Activated CD4-positive, alpha-beta T cell treated with anti-CD3 and anti-CD28 coated beads, Interleukin-2, amount 10 ng/mL, durations not matched to agents 7 days and 5 days (primary cell): ENCODE measurements around the gene PREX1. TPM values are rescaled to one million over a fixed set of nuclear protein-coding genes. Genes with fewer than 3 reads are reported as not detected.

Source experiments
- CTCF ChIA-PET: fragments of 350-600 bp; sonication (Branson Sonifier 250); formaldehyde crosslinking; loops from one replicate; lab custom pipeline; 2021; ENCODE audit warnings: antibody characterized with exemption; lab: Charles Lee
- POLR2A ChIA-PET: fragments of 350-600 bp; sonication (Branson Sonifier 250); formaldehyde crosslinking; loops from one replicate; lab custom pipeline; 2021; ENCODE audit warnings: antibody characterized with exemption; lab: Charles Lee
- DNase-seq: peaks from one replicate; pipeline ENCODE4 v3.0.0-alpha.2; 2020
- H3K27ac Mint-ChIP-seq: one replicate; pipeline ENCODE4 v1.8.0; 2021; ENCODE audit warnings: mild to moderate bottlenecking, moderate library complexity, mixed read lengths
- H3K27me3 Mint-ChIP-seq: one replicate; pipeline ENCODE4 v1.8.0; 2021; ENCODE audit warnings: mixed read lengths
- H3K36me3 Mint-ChIP-seq: one replicate; pipeline ENCODE4 v1.8.0; 2021; ENCODE audit warnings: low read depth, mixed read lengths
- H3K4me1 Mint-ChIP-seq: one replicate; pipeline ENCODE4 v1.8.0; 2021; ENCODE audit warnings: mixed read lengths
- H3K4me3 Mint-ChIP-seq: one replicate; pipeline ENCODE4 v1.8.0; 2021; ENCODE audit warnings: mild to moderate bottlenecking, moderate library complexity, mixed read lengths
- H3K9me3 Mint-ChIP-seq: one replicate; pipeline ENCODE4 v1.8.0; 2021; ENCODE audit warnings: mixed read lengths
- total RNA-seq, 2 experiments: library from RNA; stranded (reverse); gene quantifications; one replicate each; pipeline ENCODE4 v1.2.3, GENCODE V29; 2021

The PREX1 gene
- total RNA-seq, 2 experiments from 2014 or later: 81.0 to 86.1 TPM

- DNase-seq: no peak
- Mint-ChIP-seq H3K9me3 (no peaks in the 10 kb centered on the region), H3K27me3 (no peaks in the 10 kb centered on the region), H3K36me3 (peaks cover 86% of the 10 kb centered on the region), H3K4me3 (peak overlapping the region; percentile 48), H3K27ac (peak overlapping the region; percentile 83), H3K4me1 (peaks cover 99% of the 10 kb centered on the region)
- ChIA-PET CTCF (interaction anchor here (1.0 kb wide), 1 partner anchor 93 kb away, joined by 3 read pairs; no protein-coding TSS in a partner anchor), POLR2A (interaction anchor here (0.6 kb wide), 1 partner anchor 90 kb away, joined by 3 read pairs; no protein-coding TSS in a partner anchor)
These were observed 7.2 kb downstream of the PREX1 start for GRCh38 chr20:48820649-48820973.

DNA sequence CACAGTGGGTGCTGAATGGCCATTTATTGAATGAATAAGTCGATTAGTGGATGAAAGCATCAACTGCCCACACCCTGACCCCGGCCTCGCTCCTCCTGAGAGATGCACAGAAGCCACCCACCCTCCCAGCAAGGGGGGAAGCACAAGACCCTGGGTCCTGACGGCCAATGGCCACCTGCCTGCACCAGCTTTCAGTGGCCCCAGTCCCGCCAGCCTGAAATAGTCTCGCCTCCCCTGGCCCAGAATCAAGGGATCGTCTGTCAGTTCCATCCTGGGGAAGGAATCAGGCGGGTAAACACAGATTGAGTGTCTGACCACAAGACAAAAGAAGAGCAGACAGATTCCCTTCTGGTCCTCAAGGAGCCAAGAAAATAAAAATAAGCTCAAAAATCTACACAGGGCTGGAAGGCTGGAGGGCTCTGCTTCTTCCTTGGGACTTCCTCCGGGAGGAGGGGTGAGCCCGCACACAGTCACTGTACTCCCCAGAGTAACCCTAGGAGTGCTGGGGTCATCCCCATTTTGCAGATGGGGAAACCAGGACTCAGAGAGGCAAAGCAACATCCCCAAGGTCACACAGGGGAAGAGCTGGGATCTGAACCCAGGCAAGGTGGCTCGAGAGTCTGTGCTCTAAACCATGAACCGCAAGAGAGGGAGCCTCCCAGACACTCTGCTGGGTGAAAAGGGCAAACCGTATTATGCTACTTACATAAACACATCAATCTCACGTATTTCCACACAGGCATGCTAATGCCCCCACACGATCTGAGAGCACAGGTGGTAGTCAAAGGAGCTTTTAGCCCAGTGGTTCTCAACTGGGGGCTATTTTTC, 7.8 kb downstream of the PREX1 start:
- ChIA-PET CTCF (interaction anchor here (1.0 kb wide), 1 partner anchor 92 kb away, joined by 3 read pairs; no protein-coding TSS in a partner anchor), POLR2A (interaction anchor here (0.6 kb wide), 1 partner anchor 89 kb away, joined by 3 read pairs; no protein-coding TSS in a partner anchor)
- Mint-ChIP-seq H3K27ac (peak overlapping the region; percentile 87), H3K4me1 (peaks cover 98% of the 10 kb centered on the region), H3K4me3 (peak overlapping the region; percentile 48), H3K36me3 (peaks cover 81% of the 10 kb centered on the region), H3K9me3 (no peaks in the 10 kb centered on the region), H3K27me3 (no peaks in the 10 kb centered on the region)
- no peak for DNase-seq

GRCh38 chr20:48819089-48819488, 8.7 kb downstream of the PREX1 start:
- Mint-ChIP-seq H3K36me3 (peaks cover 74% of the 10 kb centered on the region), H3K4me1 (peaks cover 92% of the 10 kb centered on the region), H3K4me3 (peak overlapping the region; percentile 48), H3K27ac (peak overlapping the region; percentile 87), H3K9me3 (no peaks in the 10 kb centered on the region), H3K27me3 (no peaks in the 10 kb centered on the region)
- CTCF ChIA-PET: interaction anchor here (0.6 kb wide), 1 partner anchor 231 kb away, joined by 3 read pairs; no protein-coding TSS in a partner anchor
- DNase-seq: no peak
- POLR2A ChIA-PET: no interaction called here

DNA sequence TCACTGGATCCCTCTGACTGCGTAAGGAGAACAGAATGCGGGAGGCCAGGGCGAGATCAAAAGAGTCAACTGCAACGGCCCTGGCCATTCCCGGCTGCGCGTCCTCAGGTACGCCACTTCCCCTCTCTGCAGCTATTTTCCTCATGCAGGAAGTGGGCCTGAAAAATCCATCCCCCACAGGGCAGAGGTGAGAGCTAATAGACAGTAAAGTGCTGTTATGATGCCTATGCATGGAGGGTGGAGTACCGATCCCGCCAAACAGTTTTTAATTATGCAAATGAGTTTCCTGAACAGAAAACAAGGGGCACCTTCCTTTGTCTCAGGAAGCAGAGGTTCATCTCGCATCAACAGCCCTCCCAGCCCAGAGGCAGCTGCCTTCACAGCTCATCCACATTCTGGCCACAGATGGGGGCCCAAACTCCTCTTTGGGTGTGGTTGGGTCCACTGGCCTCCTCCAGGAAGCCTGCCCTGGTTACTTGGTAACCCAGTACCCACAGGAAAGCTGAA, 9.3 kb downstream of the PREX1 start:
- Mint-ChIP-seq H3K9me3 (no peaks in the 10 kb centered on the region), H3K4me3 (peak overlapping the region; percentile 48), H3K27ac (peak overlapping the region; percentile 87), H3K4me1 (peaks cover 87% of the 10 kb centered on the region), H3K36me3 (peaks cover 71% of the 10 kb centered on the region), H3K27me3 (no peaks in the 10 kb centered on the region)
- POLR2A ChIA-PET: interaction anchor here (0.7 kb wide), 1 partner anchor 58 kb away, joined by 3 read pairs; no protein-coding TSS in a partner anchor
- CTCF ChIA-PET: interaction anchor here (0.6 to 1.4 kb wide), 2 partner anchors 10 to 231 kb away, joined by 3 read pairs; no protein-coding TSS in a partner anchor
- DNase-seq: peak; percentile 52

GRCh38 chr20:48818031-48818370, 9.8 kb downstream of the PREX1 start:
- CTCF ChIA-PET: interaction anchor here (1.4 kb wide), 1 partner anchor 10 kb away, joined by 3 read pairs; no protein-coding TSS in a partner anchor
- Mint-ChIP-seq H3K9me3 (no peaks in the 10 kb centered on the region), H3K36me3 (peaks cover 66% of the 10 kb centered on the region), H3K27me3 (no peaks in the 10 kb centered on the region), H3K4me1 (peaks cover 82% of the 10 kb centered on the region), H3K4me3 (peak overlapping the region; percentile 48), H3K27ac (peak overlapping the region; percentile 87)
- no peak for DNase-seq
- POLR2A ChIA-PET: no interaction called here

DNA sequence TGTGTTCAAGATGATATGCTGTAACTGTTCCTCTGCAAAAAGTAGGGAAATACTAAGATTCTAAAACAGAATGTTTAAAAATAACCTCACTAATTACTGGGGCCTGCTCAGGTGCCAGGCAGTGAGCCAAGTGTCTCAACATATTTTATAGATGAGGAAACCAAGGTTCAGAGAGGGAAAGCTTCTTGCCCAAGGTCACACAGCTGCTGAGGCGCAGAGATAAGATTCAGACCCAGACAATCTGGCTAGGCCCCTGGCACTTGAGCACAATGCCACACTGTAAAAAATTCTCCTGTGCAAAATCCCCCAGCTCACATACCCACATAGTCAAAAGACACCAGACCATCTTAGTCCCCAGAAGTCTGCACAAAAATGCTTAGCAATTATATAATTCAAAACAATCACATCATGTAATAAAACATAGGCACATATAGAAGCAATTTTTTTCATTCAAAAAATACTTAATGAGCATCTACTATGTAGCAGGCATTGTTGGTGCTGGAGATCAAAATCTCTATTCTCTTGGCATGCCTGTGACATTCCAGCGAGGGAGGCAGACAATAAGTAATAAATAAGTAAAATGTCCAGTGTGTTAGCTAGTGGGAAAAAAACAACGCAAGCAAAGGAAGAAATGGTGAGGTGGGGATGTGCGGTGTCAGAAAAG, 10.3 kb downstream of the PREX1 start:
- CTCF ChIA-PET: interaction anchor here (1.4 kb wide), 1 partner anchor 9 kb away, joined by 3 read pairs; no protein-coding TSS in a partner anchor
- H3K4me3 Mint-ChIP-seq: peak overlapping the region; percentile 48
- peaks cover 62% of the 10 kb centered on the region for H3K36me3 Mint-ChIP-seq

GRCh38 chr20:48816282-48817205, 11.3 kb downstream of the PREX1 start:
- DNase-seq: no peak
- Mint-ChIP-seq H3K36me3 (peaks cover 60% of the 10 kb centered on the region), H3K9me3 (no peaks in the 10 kb centered on the region), H3K27ac (peak overlapping the region; percentile 87), H3K4me3 (no peak overlapping the region), H3K27me3 (no peaks in the 10 kb centered on the region), H3K4me1 (peaks cover 69% of the 10 kb centered on the region)
- CTCF ChIA-PET: no interaction called here
- POLR2A ChIA-PET: no interaction called here

More for the DNA sequence above, 10.3 kb downstream of the PREX1 start:
- Mint-ChIP-seq H3K27ac (peak overlapping the region; percentile 87), H3K27me3 (no peaks in the 10 kb centered on the region), H3K9me3 (no peaks in the 10 kb centered on the region), H3K4me1 (peaks cover 77% of the 10 kb centered on the region)
- POLR2A ChIA-PET: no interaction called here
- DNase-seq: no peak

DNA sequence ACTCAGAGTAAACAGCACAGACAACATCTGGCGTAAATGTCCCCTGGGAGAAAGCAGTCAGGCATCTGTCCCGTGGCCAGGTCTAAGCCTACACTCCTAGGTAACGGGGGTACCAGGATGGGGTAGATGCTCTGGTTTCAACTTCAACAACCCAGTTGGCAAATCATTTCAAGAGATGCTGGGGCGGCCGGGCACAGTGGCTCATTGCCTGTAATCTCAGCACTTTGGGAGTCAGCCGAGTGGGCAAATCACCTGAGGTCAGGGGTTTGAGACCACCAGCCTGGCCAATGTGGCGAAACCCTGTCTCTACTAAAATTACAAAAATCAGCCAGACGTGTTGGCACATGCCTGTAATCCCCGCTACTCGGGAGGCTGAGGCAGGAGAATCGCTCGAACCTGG, 12.3 kb downstream of the PREX1 start:
- Mint-ChIP-seq H3K36me3 (peaks cover 55% of the 10 kb centered on the region), H3K9me3 (no peaks in the 10 kb centered on the region), H3K27me3 (no peaks in the 10 kb centered on the region), H3K4me1 (peaks cover 63% of the 10 kb centered on the region), H3K27ac (no peak overlapping the region), H3K4me3 (no peak overlapping the region)
- CTCF ChIA-PET: no interaction called here
- POLR2A ChIA-PET: no interaction called here
- no peak for DNase-seq

DNA sequence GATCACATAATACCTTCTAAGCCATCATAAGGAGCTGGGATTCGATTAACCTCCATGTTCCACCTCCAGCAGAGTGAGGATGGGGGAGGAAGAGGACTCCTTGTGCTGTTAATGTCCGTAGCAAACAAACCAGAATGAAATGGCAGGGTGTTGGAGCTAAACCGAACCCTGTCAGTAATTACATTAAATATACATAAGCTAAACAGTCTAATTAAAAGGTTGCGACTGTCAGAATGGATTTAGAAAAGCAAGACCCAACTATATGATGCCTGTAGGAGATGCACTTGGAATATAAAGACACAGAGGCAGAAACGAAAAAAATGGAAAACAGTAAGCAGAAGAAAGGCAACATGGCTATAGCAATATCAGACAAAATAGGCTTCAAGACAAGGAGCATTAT, 13.2 kb downstream of the PREX1 start:
- ChIA-PET CTCF (interaction anchor here (1.7 kb wide), 1 partner anchor 13 kb away, joined by 3 read pairs; no protein-coding TSS in a partner anchor), POLR2A (no interaction called here)
- Mint-ChIP-seq H3K4me1 (peaks cover 59% of the 10 kb centered on the region), H3K36me3 (peaks cover 49% of the 10 kb centered on the region), H3K27ac (no peak overlapping the region), H3K4me3 (no peak overlapping the region), H3K9me3 (peaks cover under 1% of the 10 kb centered on the region), H3K27me3 (no peaks in the 10 kb centered on the region)
- DNase-seq: no peak

DNA sequence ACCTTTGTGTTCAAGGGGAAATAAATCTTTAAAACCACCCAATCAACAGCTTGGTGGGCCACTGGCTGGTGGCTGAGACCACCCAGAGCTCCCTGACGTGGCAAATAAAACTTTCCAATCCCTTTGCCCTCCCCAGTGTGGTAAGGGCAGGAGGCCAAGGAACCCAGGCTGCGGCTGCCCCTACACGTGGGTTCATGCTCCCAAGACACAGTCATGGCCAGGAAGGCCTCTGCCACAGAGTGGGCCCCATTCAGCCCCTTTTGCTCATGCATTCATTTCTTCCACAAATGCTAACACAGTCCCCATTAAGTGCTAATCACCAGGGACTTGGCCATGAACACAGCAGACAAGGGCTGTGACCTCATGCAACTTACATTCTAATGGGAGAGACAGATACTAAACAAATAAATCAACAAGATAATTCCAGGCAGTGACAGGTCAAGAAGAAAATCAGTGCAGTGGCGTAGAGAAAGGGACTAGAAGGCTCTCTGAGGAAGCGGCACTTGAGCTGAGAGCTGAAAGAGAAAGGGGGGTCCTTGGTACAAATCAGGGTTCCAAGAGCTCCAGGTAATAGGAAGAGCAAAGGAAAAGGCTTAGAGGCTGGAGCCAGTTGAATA, 13.8 kb downstream of the PREX1 start:
- Mint-ChIP-seq H3K36me3 (peaks cover 48% of the 10 kb centered on the region), H3K4me1 (peaks cover 57% of the 10 kb centered on the region), H3K9me3 (peaks cover 3% of the 10 kb centered on the region), H3K27me3 (no peaks in the 10 kb centered on the region), H3K4me3 (no peak overlapping the region), H3K27ac (no peak overlapping the region)
- ChIA-PET POLR2A (no interaction called here), CTCF (interaction anchor here (1.7 kb wide), 1 partner anchor 12 kb away, joined by 3 read pairs; no protein-coding TSS in a partner anchor)
- DNase-seq: no peak

GRCh38 chr20:48813446-48813747, 14.4 kb downstream of the PREX1 start:
- CTCF ChIA-PET: interaction anchor here (1.0 to 1.7 kb wide), 2 partner anchors 12 to 14 kb away, joined by 3 read pairs; no protein-coding TSS in a partner anchor
- Mint-ChIP-seq H3K4me1 (peaks cover 56% of the 10 kb centered on the region), H3K4me3 (no peak overlapping the region), H3K27ac (no peak overlapping the region), H3K36me3 (peaks cover 48% of the 10 kb centered on the region), H3K9me3 (peaks cover 9% of the 10 kb centered on the region), H3K27me3 (no peaks in the 10 kb centered on the region)
- POLR2A ChIA-PET: no interaction called here
- DNase-seq: no peak
